ENCODE measurements around the gene RNF180. TPM values are rescaled to one million over a fixed set of nuclear protein-coding genes. Genes with fewer than 3 reads are reported as not detected.

Gene RNF180
- total RNA-seq, 1 donor from 2014 or later = 7.8 TPM

- no peak overlapping the region for H3K27ac Mint-ChIP-seq (ENCODE audit: unreplicated experiment)
- H3K36me3 Mint-ChIP-seq (ENCODE audit: low read depth, unreplicated experiment) = no peaks in the 10 kb centered on the region
- H3K9me3 Mint-ChIP-seq (ENCODE audit: unreplicated experiment) = no peaks in the 10 kb centered on the region
- TF ChIP-seq CTCF (IDR thresholded peaks at IDR 0.05; ENCODE audit: unreplicated experiment) = no peak
- no peak for DNase-seq (ENCODE audit: low spot score)
- peaks cover 11% of the 10 kb centered on the region for H3K4me1 Mint-ChIP-seq (ENCODE audit: unreplicated experiment)
- H3K4me3 Mint-ChIP-seq (ENCODE audit: unreplicated experiment) = no peak overlapping the region
- H3K27me3 Mint-ChIP-seq (ENCODE audit: unreplicated experiment) = no peaks in the 10 kb centered on the region
Measured at GRCh38 chr5:64184832-64185231, 19.2 kb downstream of the RNF180 start.

- Mint-ChIP-seq H3K9me3 (ENCODE audit: unreplicated experiment) (no peaks in the 10 kb centered on the region), H3K4me1 (ENCODE audit: unreplicated experiment) (peaks cover 3% of the 10 kb centered on the region), H3K36me3 (ENCODE audit: low read depth, unreplicated experiment) (no peaks in the 10 kb centered on the region), H3K4me3 (ENCODE audit: unreplicated experiment) (no peak overlapping the region), H3K27ac (ENCODE audit: unreplicated experiment) (no peak overlapping the region), H3K27me3 (ENCODE audit: unreplicated experiment) (no peaks in the 10 kb centered on the region)
- TF ChIP-seq CTCF (IDR thresholded peaks at IDR 0.05; ENCODE audit: unreplicated experiment) = no peak
- no peak for DNase-seq (ENCODE audit: low spot score)
Measured at GRCh38 chr5:64188776-64189175, 23.1 kb downstream of the RNF180 start.

- TF ChIP-seq CTCF (IDR thresholded peaks at IDR 0.05; ENCODE audit: unreplicated experiment) = no peak
- Mint-ChIP-seq H3K4me3 (ENCODE audit: unreplicated experiment) (no peak overlapping the region), H3K27me3 (ENCODE audit: unreplicated experiment) (no peaks in the 10 kb centered on the region), H3K36me3 (ENCODE audit: low read depth, unreplicated experiment) (no peaks in the 10 kb centered on the region), H3K27ac (ENCODE audit: unreplicated experiment) (no peak overlapping the region), H3K9me3 (ENCODE audit: unreplicated experiment) (no peaks in the 10 kb centered on the region), H3K4me1 (ENCODE audit: unreplicated experiment) (peaks cover 3% of the 10 kb centered on the region)
- DNase-seq (ENCODE audit: low spot score) = no peak
Measured at GRCh38 chr5:64190562-64191306, 25.1 kb downstream of the RNF180 start.

GRCh38 chr5:64195981-64196380 lies 30.3 kb downstream of the RNF180 start:
- H3K27ac Mint-ChIP-seq (ENCODE audit: unreplicated experiment) = no peak overlapping the region
- no peaks in the 10 kb centered on the region for H3K9me3 Mint-ChIP-seq (ENCODE audit: unreplicated experiment)
- no peak overlapping the region for H3K4me3 Mint-ChIP-seq (ENCODE audit: unreplicated experiment)
- H3K4me1 Mint-ChIP-seq (ENCODE audit: unreplicated experiment) = no peaks in the 10 kb centered on the region
- DNase-seq (ENCODE audit: low spot score) = no peak
- no peaks in the 10 kb centered on the region for H3K27me3 Mint-ChIP-seq (ENCODE audit: unreplicated experiment)
- no peaks in the 10 kb centered on the region for H3K36me3 Mint-ChIP-seq (ENCODE audit: low read depth, unreplicated experiment)
- TF ChIP-seq CTCF (IDR thresholded peaks at IDR 0.05; ENCODE audit: unreplicated experiment) = no peak

- Mint-ChIP-seq H3K27ac (ENCODE audit: unreplicated experiment) (no peak overlapping the region), H3K27me3 (ENCODE audit: unreplicated experiment) (no peaks in the 10 kb centered on the region), H3K9me3 (ENCODE audit: unreplicated experiment) (no peaks in the 10 kb centered on the region), H3K4me3 (ENCODE audit: unreplicated experiment) (no peak overlapping the region), H3K4me1 (ENCODE audit: unreplicated experiment) (no peaks in the 10 kb centered on the region), H3K36me3 (ENCODE audit: low read depth, unreplicated experiment) (no peaks in the 10 kb centered on the region)
- no peak for DNase-seq (ENCODE audit: low spot score)
- no peak for TF ChIP-seq CTCF (IDR thresholded peaks at IDR 0.05; ENCODE audit: unreplicated experiment)
Measured at GRCh38 chr5:64199425-64199824, 33.8 kb downstream of the RNF180 start.

Measured in endothelial cell (in vitro differentiated cells).